K562 (cell line): ENCODE measurements around the gene KRT26. TPM values are rescaled to one million over a fixed set of nuclear protein-coding genes. Genes with fewer than 3 reads are reported as not detected.

Source experiments
- ATAC-seq: fragments of 200-7000 bp; cut with Tn5 transposase; 3 replicates; pipeline ENCODE4 v1.9.1; 2020; ENCODE audit warnings: moderate library complexity
- BruUV-seq: library from RNA; stranded (reverse); fragments of 400-500 nt; replicated peaks from 2 replicates; lab custom pipeline; 2021; lab: Mats Ljungman, UMichigan
- CTCF ChIA-PET: fragments of 300-600 bp; formaldehyde crosslinking; extraction: SDS; loops from one replicate; lab custom pipeline; 2021; ENCODE audit warnings: low intra/inter-chr PET ratio; lab: Yijun Ruan, JAX
- POLR2A ChIA-PET: fragments of 300-600, 350-650 bp; sonication (Branson Sonifier 250); formaldehyde crosslinking; extraction: SDS; loops from one replicate; lab custom pipeline; 2021; ENCODE audit warnings: antibody characterized with exemption, inconsistent platforms; lab: Yijun Ruan, JAX
- DNase-seq, 4 experiments: peaks; one replicate each; pipeline versions ENCODE4 v3.0.0 to v3.0.0-alpha.2; 2011 to 2018; ENCODE audit warnings: low spot score in 3 of 4, mixed read lengths in 3 of 4; ENCODE audit errors: extremely low read depth in 1 of 4
- FAIRE-seq: peaks from 2 replicates; lab custom pipeline; 2011; peaks lifted over from hg19 to GRCh38; lab: Jason Lieb, UNC
- H2AFZ ChIP-seq: 2 replicates; pipeline ENCODE4 v1.6.0; 2011; ENCODE audit warnings: low read depth, low read length, control low read depth, inconsistent platforms
- H3K27ac ChIP-seq: fragments of 200-600 bp; 3 replicates; pipeline ENCODE4 v1.8.0; 2011; ENCODE audit warnings: low read depth, mild to moderate bottlenecking, control low read depth, inconsistent platforms, low read length, moderate library complexity, mixed read lengths; ENCODE audit errors: extremely low read depth
- H3K27me3 ChIP-seq, 2 experiments: fragments of 300-600 bp in 1 of 2; 2 replicates in 1 of 2; 3 replicates in 1 of 2; pipeline versions ENCODE4 v1.6.0 to v1.8.0; 2011; ENCODE audit warnings: inconsistent platforms in 2 of 2, low read length in 2 of 2, mild to moderate bottlenecking in 1 of 2, mixed read lengths in 1 of 2, moderate library complexity in 1 of 2; ENCODE audit not compliant: control insufficient read depth in 2 of 2, insufficient read depth in 2 of 2
- H3K36me3 ChIP-seq: fragments of 300-600 bp; 3 replicates; pipeline ENCODE4 v1.8.0; 2011; ENCODE audit warnings: mild to moderate bottlenecking, low read length, inconsistent platforms; ENCODE audit not compliant: control insufficient read depth, insufficient read depth
- H3K4me1 ChIP-seq, 2 experiments: fragments of 200-600 bp in 1 of 2; replicated peaks in 1 of 2; 2 replicates in 1 of 2; 3 replicates in 1 of 2; pipeline versions ENCODE4 v1.5.1 to v1.8.0; 2011; ENCODE audit warnings: inconsistent platforms in 2 of 2, low read length in 2 of 2, mild to moderate bottlenecking in 1 of 2, mixed read lengths in 1 of 2, moderate library complexity in 1 of 2; ENCODE audit not compliant: control insufficient read depth in 2 of 2, insufficient read depth in 2 of 2
- H3K4me2 ChIP-seq: 2 replicates; pipeline ENCODE4 v1.6.1; 2011; ENCODE audit warnings: low read length, control low read depth, inconsistent platforms, mixed read lengths; ENCODE audit not compliant: insufficient read depth
- H3K4me3 ChIP-seq: fragments of 200-600 bp; sonication (generic), shearing (Covaris generic); 2 replicates; pipeline ENCODE4 v1.5.1; 2016; ENCODE audit warnings: control low read depth, inconsistent platforms
- H3K79me2 ChIP-seq: fragments of 200-600 bp; 3 replicates; pipeline ENCODE4 v1.8.0; 2011; ENCODE audit warnings: low read length, inconsistent platforms; ENCODE audit not compliant: control insufficient read depth, insufficient read depth
- H3K9ac ChIP-seq, 2 experiments: 2 replicates each; pipeline versions ENCODE4 v1.6.0 to v1.6.1; 2011; ENCODE audit warnings: low read depth in 2 of 2, low read length in 2 of 2, control low read depth in 1 of 2, inconsistent platforms in 1 of 2, mild to moderate bottlenecking in 1 of 2, mixed read lengths in 1 of 2; ENCODE audit not compliant: insufficient read depth in 1 of 2
- H3K9me1 ChIP-seq: one replicate; pipeline ENCODE4 v1.6.0; 2011; ENCODE audit warnings: inconsistent platforms, mild to moderate bottlenecking, low read length, moderate library complexity; ENCODE audit not compliant: control insufficient read depth, insufficient read depth
- H3K9me3 ChIP-seq: replicated peaks from 2 replicates; pipeline ENCODE4 v1.5.1; 2011; ENCODE audit warnings: low read depth, low read length, inconsistent platforms; ENCODE audit not compliant: control insufficient read depth, insufficient read depth
- H4K20me1 ChIP-seq: replicated peaks from 2 replicates; pipeline ENCODE4 v1.6.1; 2011; ENCODE audit warnings: low read length, inconsistent platforms, mixed read lengths; ENCODE audit not compliant: control insufficient read depth, insufficient read depth
- BRD4 ChIP-seq: fragments of 200-600 bp; sonication (generic); IDR thresholded peaks from 2 replicates; pipeline ENCODE4 v1.6.1; 2017; ENCODE audit warnings: inconsistent platforms
- CREM ChIP-seq: IDR thresholded peaks from 2 replicates; pipeline ENCODE4 v1.6.1; 2014; ENCODE audit warnings: antibody characterized with exemption, low read depth
- CXXC5 ChIP-seq: fragments of 250-450 bp; sonication (Bioruptor Pico); IDR thresholded peaks from 2 replicates; pipeline ENCODE4 v1.8.0; 2022; ENCODE audit warnings: inconsistent platforms, mild to moderate bottlenecking, moderate library complexity
- DMBX1 ChIP-seq: fragments of 250-450 bp; sonication (Bioruptor Pico); IDR thresholded peaks from 2 replicates; pipeline ENCODE4 v1.8.0; 2022; ENCODE audit warnings: inconsistent platforms, mild to moderate bottlenecking, moderate library complexity, borderline replicate concordance
- EP400 ChIP-seq: fragments of 450-650 bp; IDR thresholded peaks from 2 replicates; pipeline ENCODE4 v1.6.1; 2017; ENCODE audit warnings: antibody characterized with exemption, mild to moderate bottlenecking, moderate library complexity
- FOXA3 ChIP-seq, 2 experiments: fragments of 450-650 bp in 1 of 2; sonication (generic) in 1 of 2; formaldehyde crosslinking; IDR thresholded peaks in 1 of 2; conservative IDR thresholded peaks in 1 of 2; 2 replicates each; pipeline versions ENCODE4 v1.4.0 to v1.8.0; 2020 to 2022; ENCODE audit warnings: mild to moderate bottlenecking in 2 of 2, missing genetic modification reagents in 1 of 2
- HLTF ChIP-seq: fragments of 450-650 bp; IDR thresholded peaks from 2 replicates; pipeline ENCODE4 v1.6.1; 2016
- KDM1A ChIP-seq, 2 experiments: fragments of 450-650 bp; IDR thresholded peaks; 2 replicates each; pipeline ENCODE4 v1.6.1; 2016; ENCODE audit warnings: mild to moderate bottlenecking in 2 of 2
- MEIS2 ChIP-seq: fragments of 450-650 bp; IDR thresholded peaks from 2 replicates; pipeline ENCODE4 v1.6.1; 2014; ENCODE audit warnings: mild to moderate bottlenecking; ENCODE audit not compliant: partially characterized antibody
- NCOA1 ChIP-seq: fragments of 450-650 bp; IDR thresholded peaks from 2 replicates; pipeline ENCODE4 v1.6.1; 2016; ENCODE audit warnings: low read depth
- NR4A1 ChIP-seq, 2 experiments: fragments of 250-450 bp in 1 of 2; fragments of 450-650 bp in 1 of 2; sonication (Bioruptor Pico) in 1 of 2; IDR thresholded peaks; 2 replicates each; pipeline versions ENCODE4 v1.4.0 to v1.6.1; 2016 to 2020; ENCODE audit warnings: mild to moderate bottlenecking in 2 of 2, missing compliant biosample characterization in 1 of 2, missing genetic modification characterization in 1 of 2, moderate library complexity in 1 of 2
- RB1 ChIP-seq: fragments of 450-650 bp; IDR thresholded peaks from 2 replicates; pipeline ENCODE4 v1.6.1; 2017; ENCODE audit warnings: low read depth, mild to moderate bottlenecking
- SMAD4 ChIP-seq: fragments of 250-450 bp; sonication (Bioruptor Pico); conservative IDR thresholded peaks from 2 replicates; pipeline ENCODE4 v1.8.0; 2021; ENCODE audit warnings: inconsistent platforms, mild to moderate bottlenecking, moderate library complexity
- SRF ChIP-seq, 2 experiments: fragments of 250-450, 450-650 bp in 1 of 2; sonication (Bioruptor Pico) in 1 of 2; sonication (generic) in 1 of 2; formaldehyde crosslinking; IDR thresholded peaks; 2 replicates each; pipeline versions ENCODE4 v1.5.0 to v1.5.1; 2020 to 2022; ENCODE audit warnings: mild to moderate bottlenecking in 1 of 2, missing genetic modification reagents in 1 of 2
- SUPT5H ChIP-seq: fragments of 450-650 bp; IDR thresholded peaks from 2 replicates; pipeline ENCODE4 v1.6.1; 2016
- TBP ChIP-seq: optimal IDR thresholded peaks from 2 replicates; pipeline ENCODE3; 2011; ENCODE audit warnings: low read depth, low read length, improper control_type of control experiment
- U2AF2 ChIP-seq: fragments of 200-400 bp; formaldehyde crosslinking; optimal IDR thresholded peaks from 2 replicates; pipeline ENCODE3; 2017; ENCODE audit warnings: low read depth, mild to moderate bottlenecking, low read length
- ZNF175 ChIP-seq: fragments of 200-800 bp; sonication (Bioruptor generic); IDR thresholded peaks from 2 replicates; pipeline ENCODE4 v1.6.1; 2016; ENCODE audit warnings: low read depth, mild to moderate bottlenecking, missing genetic modification characterization, missing compliant biosample characterization
- ZNF197 ChIP-seq: fragments of 200-800 bp; sonication (Bioruptor generic); IDR thresholded peaks from 2 replicates; pipeline ENCODE4 v1.6.1; 2016; ENCODE audit warnings: low read depth, missing genetic modification characterization, missing compliant biosample characterization
- ZNF551 ChIP-seq: fragments of 250-450 bp; sonication (Bioruptor Pico); IDR thresholded peaks from 2 replicates; pipeline ENCODE4 v1.5.0; 2021; ENCODE audit warnings: mild to moderate bottlenecking, moderate library complexity
- WGBS: fragments of 100-300 bp; shearing (Covaris generic); methylation state at CpG from one replicate; pipeline ENCODE4 v1.1.6; 2016; ENCODE audit warnings: low coverage, mixed read lengths; ENCODE audit not compliant: insufficient coverage; ENCODE audit errors: missing lambda C conversion rate; 5-methylcytosine and 5-hydroxymethylcytosine counted together
- in situ Hi-C: fragments of 300-500 bp; cut with MboI; formaldehyde crosslinking; loops from 4 replicates; pipeline ENCODE4 v1.15.0; 2018; ENCODE audit warnings: inconsistent platforms, mixed read lengths
- intact Hi-C: fragments of 100-400 bp; cut with micrococcal nuclease; formaldehyde crosslinking; loops from 2 replicates; pipeline ENCODE4 v1.14.2; 2022
- polyA plus RNA-seq, 8 experiments: library from polyadenylated mRNA; depleted of rRNA in 4 of 8; stranded (reverse) in 5 of 8; unstranded in 3 of 8; fragments of >200 nt; fragmentation: Nextera tagmentation in 2 of 8; fragmentation: Illumina TruSeq in 1 of 8; extraction: Ambion mirVana in 2 of 8; extraction: Trizol in 1 of 8; gene quantifications; 2 replicates each; pipeline versions ENCODE4 v1.2.1 to v1.2.3, GENCODE V29; 2011 to 2014; ENCODE audit warnings: inconsistent platforms in 1 of 8, missing spikeins in 1 of 8
- total RNA-seq, 7 experiments: library from RNA; depleted of rRNA in 6 of 7; stranded (reverse); fragments of >200 nt in 6 of 7; fragmentation: Illumina TruSeq in 2 of 7; extraction: Trizol in 2 of 7; gene quantifications; 2 replicates each; pipeline versions ENCODE4 v1.2.1 to v1.2.3, GENCODE V29; 2011 to 2021; ENCODE audit warnings: low replicate concordance in 1 of 7
- TF ChIP-seq, protein P1 (sequence below): sonication (generic); formaldehyde crosslinking; IDR thresholded peaks from 2 replicates; pipeline ENCODE4 v1.8.0; 2022; ENCODE audit warnings: mild to moderate bottlenecking, missing genetic modification reagents, borderline replicate concordance

Gene KRT26
- total and polyA plus RNA-seq, 9 of the 15 experiments (the other 6 are each of a cell fraction or from before 2014, with no cell fraction given) = not detected

DNA sequence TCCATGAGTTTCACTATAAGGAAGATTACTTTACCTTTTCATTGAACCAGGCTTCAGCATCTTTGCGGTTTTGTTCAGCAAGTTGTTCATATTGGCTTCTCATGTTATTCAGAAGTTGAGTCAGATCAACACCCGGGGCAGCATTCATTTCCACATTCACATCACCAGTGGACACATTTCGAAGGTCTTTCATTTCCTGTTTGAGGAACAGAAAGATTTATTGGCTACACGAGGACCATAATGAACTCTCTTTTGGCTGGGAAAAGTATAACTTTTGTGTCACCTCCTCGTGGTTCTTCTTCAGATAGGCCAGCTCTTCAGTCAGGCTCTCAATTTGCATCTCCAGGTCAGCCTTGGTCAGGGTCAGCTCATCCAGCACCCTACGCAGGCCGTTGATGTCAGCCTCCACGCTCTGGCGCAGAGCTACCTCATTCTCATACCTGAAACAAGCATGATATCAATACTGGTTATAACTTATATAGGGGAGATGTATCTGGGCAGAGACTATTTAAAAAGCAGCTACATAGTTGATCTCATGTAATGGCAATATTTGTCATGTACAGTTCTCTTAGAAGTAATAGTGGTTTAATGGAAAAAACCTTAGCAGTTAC, 48.3 kb upstream of the KRT26 start:
- H2AFZ ChIP-seq = peak overlapping the region; percentile 35; the same call in 1 of the 2 replicates
- peaks cover 75% of the 10 kb centered on the region for H3K79me2 ChIP-seq
- ATAC-seq = peak; percentile 68
- FAIRE-seq = peak; percentile 35
- peak in 2 of 4 experiments; percentile 36 to 70 for DNase-seq
- H3K36me3 ChIP-seq = peaks cover 34% of the 10 kb centered on the region
- no peaks in the 10 kb centered on the region for H3K9me3 ChIP-seq
- H4K20me1 ChIP-seq = no peaks in the 10 kb centered on the region
- peak overlapping the region; percentile 99 for H3K27ac ChIP-seq
- WGBS = 2% methylated on average over 9 of the region's 9 CpGs
- peaks cover 18 to 39% of the 10 kb centered on the region in 2 experiments for H3K4me1 ChIP-seq
- intact Hi-C loops = loop anchor here (1.0 kb wide), 1 partner anchor 8 kb away; no protein-coding TSS in a partner anchor
- in situ Hi-C loops = no loop called here
- H3K4me2 ChIP-seq = peak overlapping the region; percentile 92
- H3K9ac ChIP-seq = peak overlapping the region; percentile 84 to 97
- CTCF ChIA-PET = no interaction called here
- POLR2A ChIA-PET = interaction anchor here (0.8 to 2.0 kb wide), 4 partner anchors 7 to 828 kb away, joined by 3 to 14 read pairs (median 4); no protein-coding TSS in a partner anchor
- peaks cover 5% of the 10 kb centered on the region for H3K9me1 ChIP-seq
- H3K4me3 ChIP-seq = peak overlapping the region; percentile 67
- H3K27me3 ChIP-seq = no peaks in the 10 kb centered on the region
- BruUV-seq = no TSS peak
- no peak for TF ChIP-seq KDM1A (IDR thresholded peaks at IDR 0.05)
- no peak for TF ChIP-seq ZNF197 (CRISPR knock-in tag)
- 0 out of 2 replicates have a peak, but pooled peaks have one; percentile 63 for TF ChIP-seq BRD4
- TF ChIP-seq EP400 = peak; percentile 13; the same call in 1 of the 2 replicates
- TF ChIP-seq SMAD4 (CRISPR knock-in tag) = 0 out of 2 replicates have a peak, but pooled peaks have one; percentile 30
- no peak for TF ChIP-seq HLTF
- TF ChIP-seq CXXC5 (CRISPR knock-in tag) = peak; percentile 48
- TF ChIP-seq, protein P1, sequence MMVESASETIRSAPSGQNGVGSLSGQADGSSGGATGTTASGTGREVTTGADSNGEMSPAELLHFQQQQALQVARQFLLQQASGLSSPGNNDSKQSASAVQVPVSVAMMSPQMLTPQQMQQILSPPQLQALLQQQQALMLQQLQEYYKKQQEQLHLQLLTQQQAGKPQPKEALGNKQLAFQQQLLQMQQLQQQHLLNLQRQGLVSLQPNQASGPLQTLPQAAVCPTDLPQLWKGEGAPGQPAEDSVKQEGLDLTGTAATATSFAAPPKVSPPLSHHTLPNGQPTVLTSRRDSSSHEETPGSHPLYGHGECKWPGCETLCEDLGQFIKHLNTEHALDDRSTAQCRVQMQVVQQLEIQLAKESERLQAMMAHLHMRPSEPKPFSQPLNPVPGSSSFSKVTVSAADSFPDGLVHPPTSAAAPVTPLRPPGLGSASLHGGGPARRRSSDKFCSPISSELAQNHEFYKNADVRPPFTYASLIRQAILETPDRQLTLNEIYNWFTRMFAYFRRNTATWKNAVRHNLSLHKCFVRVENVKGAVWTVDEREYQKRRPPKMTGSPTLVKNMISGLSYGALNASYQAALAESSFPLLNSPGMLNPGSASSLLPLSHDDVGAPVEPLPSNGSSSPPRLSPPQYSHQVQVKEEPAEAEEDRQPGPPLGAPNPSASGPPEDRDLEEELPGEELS (CRISPR knock-in tag) = no peak
- no peak for TF ChIP-seq ZNF551 (CRISPR knock-in tag)
- peak; percentile 76 for TF ChIP-seq MEIS2
- TF ChIP-seq SUPT5H = peak; percentile 8; the same call in 1 of the 2 replicates
- TF ChIP-seq FOXA3 (CRISPR knock-in tag; conservative IDR thresholded peaks at IDR 0.05 in 1 of 2, IDR thresholded peaks at IDR 0.05 in 1 of 2) = 0 out of 4 replicates have a peak, but pooled peaks of 1 of the 2 experiments have one; percentile 17
- peak; percentile 20; the same call in 1 of the 2 replicates for TF ChIP-seq ZNF175
- 0 out of 2 replicates have a peak, but pooled peaks have one; percentile 31 for TF ChIP-seq CREM
- TF ChIP-seq DMBX1 (CRISPR knock-in tag) = peak; percentile 35; the same call in 1 of the 2 replicates
- no peak for TF ChIP-seq RB1
- TF ChIP-seq TBP = peak; percentile 17
- TF ChIP-seq NCOA1 = no peak
- no peak for TF ChIP-seq NR4A1 (CRISPR knock-in tag; IDR thresholded peaks at IDR 0.05)
- TF ChIP-seq NR4A1 (tag; IDR thresholded peaks at IDR 0.05) = 0 out of 2 replicates have a peak, but pooled peaks have one; percentile 37
- TF ChIP-seq SRF (CRISPR knock-in tag; IDR thresholded peaks at IDR 0.05) = no peak
- no peak for TF ChIP-seq U2AF2
